ENCODE results near the gene CACNA1A.

DNA sequence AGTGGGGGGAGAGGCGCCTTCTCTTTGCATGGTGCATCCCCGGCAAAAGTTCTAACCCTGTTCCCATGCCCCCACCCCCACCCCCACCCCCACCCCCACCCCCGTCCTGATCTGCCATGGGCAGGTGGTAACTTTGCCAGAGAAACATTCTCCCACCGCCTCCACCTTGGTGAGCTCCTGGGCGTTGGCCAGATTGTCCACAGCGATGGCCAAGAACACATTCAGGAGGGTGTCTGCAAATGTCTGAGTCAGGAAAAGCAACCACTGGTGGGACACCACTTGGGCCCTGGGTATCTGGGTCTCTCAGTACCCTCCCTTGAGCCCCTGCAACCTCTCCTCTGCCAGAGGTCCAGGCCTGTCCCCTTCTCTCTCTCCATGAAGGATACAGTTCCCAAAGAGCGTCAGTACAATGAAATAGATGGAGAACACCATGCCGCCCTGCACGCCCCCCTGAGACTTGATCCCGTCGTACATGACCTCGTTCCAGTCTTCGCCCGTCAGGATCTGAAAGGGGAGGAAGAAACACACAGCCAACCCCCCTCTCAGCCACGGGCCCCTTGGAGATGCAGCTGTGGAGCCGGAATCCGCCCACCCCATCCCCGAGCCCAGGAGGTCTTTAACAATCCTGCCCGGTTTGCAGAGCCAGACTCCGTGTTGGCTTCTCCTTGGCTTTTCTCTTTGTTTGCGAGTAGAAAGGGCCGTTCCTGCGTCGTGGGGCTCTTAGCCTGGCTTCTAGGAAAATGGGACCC lies 202.7 kb downstream of the CACNA1A start:
- no peak for TF ChIP-seq CTCF (optimal IDR thresholded peaks at IDR 0.05 in 1 of 3, IDR thresholded peaks at IDR 0.05 in 1 of 3, conservative IDR thresholded peaks at IDR 0.05 in 1 of 3; ENCODE audit: extremely low read depth in 1 of 3, insufficient read depth in 2 of 3, low read length in 3 of 3)
- no peak for TF ChIP-seq EZH2 (IDR thresholded peaks at IDR 0.05; ENCODE audit: low read length)

Data from keratinocyte (primary cell).